ENCODE results near the gene SYTL2. TPM values are rescaled to one million over a fixed set of nuclear protein-coding genes. Genes with fewer than 3 reads are reported as not detected.

The SYTL2 gene
- total RNA-seq, 1 experiment from 2014 or later = 5.2 TPM

DNA sequence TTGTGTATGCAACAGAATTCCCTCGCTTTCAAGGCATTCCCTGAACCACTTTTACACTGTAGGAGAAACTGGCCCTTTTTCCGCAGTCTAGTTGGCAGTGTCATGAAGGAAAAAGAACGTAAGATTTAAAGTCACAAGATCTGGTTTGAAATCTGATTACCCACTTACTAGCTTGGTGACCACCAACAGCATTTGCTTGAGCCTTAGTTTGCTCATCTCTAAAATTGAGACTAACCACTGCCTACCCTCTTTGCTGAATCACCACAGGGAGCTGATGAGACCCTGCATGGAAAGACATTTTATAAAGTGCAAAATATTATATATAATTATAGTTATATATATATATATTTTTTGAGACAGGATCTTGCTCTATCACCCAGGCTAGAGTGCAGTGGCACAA is 39.4 kb downstream of the SYTL2 start:
- Histone ChIP-seq H2BK12ac (ENCODE audit: insufficient read length, low read depth, low read length) (no peak overlapping the region), H3K23me2 (ENCODE audit: insufficient read length, low read depth, low read length, poor library complexity, severe bottlenecking) (no peaks in the 10 kb centered on the region), H3K79me1 (ENCODE audit: insufficient read depth, low read depth, low read length, poor library complexity, severe bottlenecking) (no peaks in the 10 kb centered on the region), H3K4me2 (ENCODE audit: insufficient read depth, insufficient read length, low read length) (no peak overlapping the region), H3K14ac (ENCODE audit: insufficient read depth, low read length) (no peak overlapping the region), H4K91ac (ENCODE audit: insufficient read length, low read depth, low read length) (no peak overlapping the region), H3T11ph (ENCODE audit: low read length) (no peak overlapping the region), H3K9me3 (ENCODE audit: control insufficient read depth, low read depth, low read length) (no peaks in the 10 kb centered on the region), H4K5ac (ENCODE audit: insufficient read length, low read depth, low read length) (no peak overlapping the region), H3K27ac (ENCODE audit: insufficient read length, low read depth, low read length) (no peak overlapping the region), H4K20me1 (ENCODE audit: control insufficient read depth, insufficient read depth, insufficient read length) (no peaks in the 10 kb centered on the region), H3K23ac (ENCODE audit: insufficient read length, low read depth, low read length) (no peak overlapping the region), H4K8ac (replicated peaks; ENCODE audit: insufficient read length, low read depth, low read length) (no peak overlapping the region), H3K79me2 (ENCODE audit: insufficient read depth, low read length) (no peaks in the 10 kb centered on the region), H3K9ac (ENCODE audit: extremely low read depth, insufficient read length, low read length) (no peak overlapping the region), H3K4me1 (ENCODE audit: insufficient read depth, low read length) (peaks cover 13% of the 10 kb centered on the region; the same call in 1 of the 2 replicates), H2AFZ (ENCODE audit: low read length) (no peak overlapping the region), H3K27me3 (ENCODE audit: insufficient read depth, low read length) (no peaks in the 10 kb centered on the region), H2BK20ac (ENCODE audit: low read depth, low read length, poor library complexity, severe bottlenecking) (no peak overlapping the region), H2BK120ac (ENCODE audit: low read depth, low read length, poor library complexity, severe bottlenecking) (no peak overlapping the region), H3K4ac (ENCODE audit: low read depth, low read length) (no peak overlapping the region), H2BK5ac (ENCODE audit: insufficient read length, low read length) (no peak overlapping the region), H2BK15ac (ENCODE audit: low read depth, low read length) (no peak overlapping the region), H3K18ac (ENCODE audit: insufficient read length, low read depth, low read length) (no peak overlapping the region), H3K56ac (ENCODE audit: insufficient read length, low read depth, low read length) (no peak overlapping the region), H2AK5ac (ENCODE audit: insufficient read length, low read length) (no peak overlapping the region)
- Mint-ChIP-seq H3K27ac (no peak overlapping the region), H3K4me1 (peaks cover 7 to 12% of the 10 kb centered on the region in 2 experiments), H3K4me3 (no peak overlapping the region), H3K9me3 (peaks cover 2 to 8% of the 10 kb centered on the region in 2 experiments; a peak in 3 of 5 replicates), H3K27me3 (ENCODE audit: low read depth) (no peaks in the 10 kb centered on the region; the same call in 1 of the 2 replicates), H3K36me3 (ENCODE audit: insufficient read depth in 1 of 3, low read depth in 3 of 3) (peaks cover 0 to 13% (median 1%) of the 10 kb centered on the region in 3 experiments; a peak in 3 of 7 replicates)
- no CpG with 5 or more reads among the region's 3 CpGs for WGBS (ENCODE audit: extremely low coverage, insufficient read length, low lambda C conversion rate)
- TF ChIP-seq, protein P1, sequence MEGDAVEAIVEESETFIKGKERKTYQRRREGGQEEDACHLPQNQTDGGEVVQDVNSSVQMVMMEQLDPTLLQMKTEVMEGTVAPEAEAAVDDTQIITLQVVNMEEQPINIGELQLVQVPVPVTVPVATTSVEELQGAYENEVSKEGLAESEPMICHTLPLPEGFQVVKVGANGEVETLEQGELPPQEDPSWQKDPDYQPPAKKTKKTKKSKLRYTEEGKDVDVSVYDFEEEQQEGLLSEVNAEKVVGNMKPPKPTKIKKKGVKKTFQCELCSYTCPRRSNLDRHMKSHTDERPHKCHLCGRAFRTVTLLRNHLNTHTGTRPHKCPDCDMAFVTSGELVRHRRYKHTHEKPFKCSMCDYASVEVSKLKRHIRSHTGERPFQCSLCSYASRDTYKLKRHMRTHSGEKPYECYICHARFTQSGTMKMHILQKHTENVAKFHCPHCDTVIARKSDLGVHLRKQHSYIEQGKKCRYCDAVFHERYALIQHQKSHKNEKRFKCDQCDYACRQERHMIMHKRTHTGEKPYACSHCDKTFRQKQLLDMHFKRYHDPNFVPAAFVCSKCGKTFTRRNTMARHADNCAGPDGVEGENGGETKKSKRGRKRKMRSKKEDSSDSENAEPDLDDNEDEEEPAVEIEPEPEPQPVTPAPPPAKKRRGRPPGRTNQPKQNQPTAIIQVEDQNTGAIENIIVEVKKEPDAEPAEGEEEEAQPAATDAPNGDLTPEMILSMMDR (conservative IDR thresholded peaks at IDR 0.05) = no peak
- DNase-seq = no peak
